NCI-H2227 treated with DMSO at 0.1 percent for 48 hours (cell line): Measurements from ENCODE around the gene KRTAP10-5.
"Not testable (repeated sequence)": the region's sequence is repeated elsewhere in the genome, so short reads cannot be mapped to it uniquely, and the experiment has no call there.

Experiments
- DNase-seq: peaks from one replicate; lab custom pipeline; 2025; lab: John Stamatoyannopoulos, UW

Gene KRTAP10-5

DNA sequence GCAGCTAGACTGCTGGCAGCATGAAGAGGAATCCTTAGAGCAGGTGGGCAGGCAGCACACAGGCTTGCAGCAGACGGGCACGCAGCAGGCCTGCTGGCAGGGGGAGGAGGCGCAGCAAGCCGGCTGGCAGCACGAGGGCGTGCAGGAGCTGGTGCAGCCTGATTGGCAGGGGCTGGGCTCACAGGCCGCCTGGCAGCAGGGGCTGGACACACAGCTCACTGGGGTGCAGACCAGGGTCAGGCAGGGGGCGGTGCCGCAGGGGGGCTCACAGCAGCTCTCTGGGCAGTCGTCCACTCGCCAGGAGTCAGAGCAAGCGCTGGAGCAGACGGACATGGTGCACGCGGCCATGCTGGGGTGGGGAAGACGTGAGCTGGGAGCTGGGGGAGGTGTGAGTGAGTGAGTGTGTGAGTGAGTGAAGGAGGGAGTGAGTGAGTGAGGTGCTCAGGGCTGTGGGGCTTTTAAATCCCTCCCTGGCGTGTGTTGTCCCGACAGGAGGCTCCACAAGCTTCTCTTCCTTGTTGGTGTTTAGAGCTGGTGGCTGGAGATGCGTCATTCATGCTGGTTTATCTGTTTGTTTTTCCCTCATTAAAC, at the start of gene KRTAP10-5:
KRTAP10-5 (minus strand) TSS at position 374 of the 591 bp plus-strand sequence; CDS start at position 348, 26 bp downstream.
- DNase-seq, result peak; percentile 21

DNA sequence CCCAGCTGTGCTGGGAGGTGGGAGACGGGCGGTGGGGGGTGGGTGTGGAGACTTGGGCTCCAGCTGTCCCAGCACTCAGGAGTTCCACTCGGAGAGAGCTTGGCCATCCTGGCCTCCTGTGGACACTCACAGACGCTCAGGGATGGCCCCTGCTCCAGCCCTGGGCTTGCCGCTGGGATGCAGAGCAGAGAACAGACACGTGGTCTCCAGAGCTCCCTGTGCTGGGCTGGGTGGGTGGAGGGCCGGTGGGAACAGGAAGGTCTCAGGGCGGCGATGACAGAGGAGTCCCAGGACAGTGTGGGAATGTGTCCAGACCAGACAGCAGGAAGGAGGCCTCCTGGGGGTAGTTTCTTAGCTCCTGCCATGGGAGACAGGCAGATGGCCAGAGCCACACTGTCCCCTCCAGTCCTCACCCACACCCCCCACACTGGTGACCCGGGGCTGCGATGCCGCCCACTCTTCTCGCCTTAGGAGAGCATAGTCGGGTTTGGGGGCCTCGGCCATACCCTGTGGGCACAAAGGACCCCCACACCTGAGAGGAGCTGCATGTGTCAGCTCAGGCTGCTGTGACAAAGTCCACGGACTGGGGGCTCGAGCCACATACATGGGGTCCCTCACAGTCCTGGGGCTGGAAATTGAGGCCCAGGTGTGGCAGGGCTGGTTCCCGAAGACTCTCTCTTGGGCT, 48.4 kb upstream of the KRTAP10-5 start:
- DNase-seq, result no peak

DNA sequence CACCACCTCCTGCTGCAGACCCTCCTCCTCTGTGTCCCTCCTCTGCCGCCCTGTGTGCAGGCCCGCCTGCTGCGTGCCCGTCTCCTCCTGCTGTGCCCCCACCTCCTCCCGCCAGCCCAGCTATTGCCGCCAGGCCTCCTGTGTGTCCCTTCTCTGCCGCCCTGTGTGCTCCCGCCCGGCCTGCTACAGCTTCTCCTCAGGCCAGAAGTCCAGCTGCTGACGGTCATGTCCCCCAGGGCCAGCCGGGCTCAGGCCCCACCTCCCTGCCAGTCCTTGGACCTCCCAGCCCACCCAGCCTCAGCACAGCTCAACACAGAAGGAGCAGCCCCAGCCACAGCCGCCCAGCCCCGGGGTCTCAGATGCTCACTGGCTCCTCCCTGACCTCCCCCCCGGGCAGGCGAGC, 47.4 kb upstream of the KRTAP10-5 start:
- DNase-seq, result not testable (repeated sequence)

DNA sequence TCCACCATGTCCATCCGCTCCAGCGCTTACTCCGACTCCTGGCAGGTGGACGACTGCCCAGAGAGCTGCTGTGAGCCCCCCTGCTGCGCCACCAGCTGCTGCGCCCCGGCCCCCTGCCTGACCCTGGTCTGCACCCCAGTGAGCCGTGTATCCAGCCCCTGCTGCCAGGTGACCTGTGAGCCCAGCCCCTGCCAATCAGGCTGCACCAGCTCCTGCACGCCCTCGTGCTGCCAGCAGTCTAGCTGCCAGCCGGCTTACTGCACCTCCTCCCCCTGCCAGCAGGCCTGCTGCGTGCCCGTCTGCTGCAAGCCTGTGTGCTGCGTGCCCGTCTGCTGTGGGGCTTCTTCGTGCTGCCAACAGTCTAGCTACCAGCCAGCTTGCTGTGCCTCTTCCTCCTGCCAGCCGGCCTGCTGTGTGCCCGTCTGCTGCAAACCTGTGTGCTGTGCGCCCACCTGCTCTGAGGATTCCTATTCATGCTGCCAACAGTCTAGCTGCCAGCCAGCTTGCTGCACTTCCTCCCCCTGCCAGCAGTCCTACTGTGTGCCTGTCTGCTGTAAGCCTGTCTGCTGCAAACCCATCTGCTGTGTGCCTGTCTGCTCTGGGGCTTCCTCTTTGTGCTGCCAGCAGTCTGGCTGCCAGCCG, 46.9 kb upstream of the KRTAP10-5 start:
- DNase-seq, result not testable (repeated sequence)

DNA sequence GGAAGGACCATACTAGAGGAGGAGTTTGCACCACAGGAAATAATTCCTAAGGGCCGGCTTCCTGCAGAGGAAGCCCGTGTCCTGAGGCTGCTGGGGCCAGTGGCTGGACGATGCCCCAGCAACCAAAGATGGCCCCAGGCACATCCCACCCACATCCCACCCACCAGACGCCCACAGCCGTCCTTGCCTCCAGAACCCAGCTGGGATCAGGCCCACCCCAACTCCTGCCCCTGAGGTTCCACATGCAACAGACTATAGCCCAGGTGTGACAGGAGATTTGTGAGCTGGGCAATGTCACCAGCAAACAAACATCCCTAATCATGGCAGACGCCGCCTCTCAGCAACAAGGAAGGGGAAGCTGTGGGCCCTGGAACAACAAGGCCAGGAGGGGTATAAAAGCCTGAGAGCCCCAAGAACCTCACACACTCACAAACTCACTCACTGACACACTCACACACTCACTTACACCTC, 46.3 kb upstream of the KRTAP10-5 start, which contains the start of gene KRTAP10-9:
KRTAP10-9 (plus strand) TSS at position 421 of the 471 bp plus-strand sequence. CDS start 79 bp downstream, outside the sequence.
- no peak for DNase-seq

DNA sequence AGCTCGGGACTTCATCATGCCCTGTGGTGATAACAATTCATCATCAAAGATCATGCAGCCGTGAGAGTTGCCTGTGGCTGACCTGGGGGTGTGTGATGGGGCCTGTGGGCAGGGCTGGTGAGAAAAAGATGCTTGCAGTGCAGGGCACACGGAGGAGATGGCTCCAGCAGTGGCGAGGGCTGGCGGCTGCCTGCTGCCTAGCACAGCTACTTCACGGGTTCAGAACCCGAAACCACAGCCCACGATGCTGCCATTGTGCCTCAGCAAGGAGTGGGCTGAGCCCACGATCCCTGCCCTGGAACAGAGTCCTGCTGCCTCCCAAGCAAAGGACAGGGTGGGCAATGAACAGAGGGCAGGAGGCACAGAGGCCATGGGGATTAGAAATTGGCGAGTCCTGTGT, 45.9 kb upstream of the KRTAP10-5 start:
- DNase-seq, result no peak

- DNase-seq, result no peak
Observed at GRCh38 chr21:44625756-44626155, 45.4 kb upstream of the KRTAP10-5 start.

- no peak for DNase-seq
Observed at GRCh38 chr21:44623575-44623974, 43.2 kb upstream of the KRTAP10-5 start.

DNA sequence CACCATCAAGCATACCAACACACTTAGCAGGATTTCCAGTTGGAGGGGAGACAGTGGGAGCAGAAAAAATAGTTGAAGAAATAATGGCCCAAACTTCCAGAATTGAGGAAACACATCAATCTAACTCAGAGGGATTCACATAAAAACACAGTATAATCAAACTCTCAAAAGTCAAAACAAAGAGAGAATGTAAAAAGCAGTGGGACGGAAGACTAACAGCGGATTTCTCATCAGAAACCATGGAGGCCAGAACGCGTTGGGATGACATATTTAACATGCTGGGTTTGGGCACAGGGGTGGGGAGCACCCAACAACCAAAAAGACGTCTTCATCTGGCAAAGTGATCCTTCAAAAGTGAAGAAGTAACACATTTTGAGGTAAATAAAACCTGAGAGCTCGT, 39.5 kb upstream of the KRTAP10-5 start:
- no peak for DNase-seq

DNA sequence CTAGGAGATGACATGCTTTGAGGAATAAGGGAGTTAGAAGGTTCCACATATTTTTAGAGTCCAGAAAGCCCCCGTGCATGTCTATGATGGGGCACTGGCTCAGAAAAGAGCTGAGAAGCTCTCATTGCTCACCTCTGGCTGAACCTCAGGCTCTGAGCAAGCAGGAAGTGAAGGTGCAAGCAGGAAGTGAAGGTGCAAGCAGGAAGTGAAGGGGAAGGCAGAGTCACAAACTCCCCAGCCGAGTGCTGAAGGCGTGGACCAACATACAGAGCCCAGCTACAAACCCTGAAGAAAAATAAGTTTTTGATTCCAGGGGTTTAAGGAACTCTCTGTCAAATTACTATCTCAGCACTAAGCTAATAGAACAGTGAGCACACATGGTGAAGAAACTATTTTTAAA, 38.5 kb upstream of the KRTAP10-5 start:
- no peak for DNase-seq

DNA sequence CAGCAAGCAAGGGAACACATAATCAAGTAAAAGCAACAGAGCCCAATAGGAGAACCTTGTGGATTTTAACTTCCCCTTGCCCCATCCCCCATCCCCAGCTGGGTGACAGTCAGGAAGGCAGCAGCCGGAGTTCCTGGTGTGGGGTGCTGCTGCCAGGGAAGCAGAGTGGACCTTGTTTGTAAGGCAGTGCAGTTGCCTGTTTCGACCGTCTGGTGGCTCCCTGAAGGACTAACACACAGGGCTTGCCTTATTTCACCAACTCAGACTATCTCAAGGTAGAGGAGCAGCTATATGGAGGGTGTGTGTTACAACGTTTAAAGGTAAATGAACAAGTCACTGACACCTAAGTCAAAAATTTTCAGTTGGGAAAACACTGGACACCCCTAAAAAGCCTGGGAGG, 38.1 kb upstream of the KRTAP10-5 start:
- DNase-seq, result no peak

GRCh38 chr21:44617071-44617501, 36.7 kb upstream of the KRTAP10-5 start:
- no peak for DNase-seq

DNA sequence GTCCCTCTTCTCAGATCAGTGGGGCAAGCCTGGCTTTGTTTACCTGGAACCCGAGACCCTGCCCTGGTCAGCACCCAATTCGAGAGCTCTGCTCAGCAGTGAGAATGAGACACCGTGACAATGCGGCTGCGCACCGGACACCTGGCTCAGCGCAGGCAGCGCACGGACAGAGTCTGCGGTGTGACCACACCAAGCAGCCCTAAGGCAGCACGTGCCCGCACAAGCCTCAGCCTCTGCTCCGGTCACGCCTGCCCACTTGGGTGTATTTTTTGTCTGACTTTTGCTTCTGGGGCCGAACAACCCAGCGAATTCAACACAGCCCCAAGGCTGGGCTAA, 36.2 kb upstream of the KRTAP10-5 start:
- DNase-seq, result no peak

DNA sequence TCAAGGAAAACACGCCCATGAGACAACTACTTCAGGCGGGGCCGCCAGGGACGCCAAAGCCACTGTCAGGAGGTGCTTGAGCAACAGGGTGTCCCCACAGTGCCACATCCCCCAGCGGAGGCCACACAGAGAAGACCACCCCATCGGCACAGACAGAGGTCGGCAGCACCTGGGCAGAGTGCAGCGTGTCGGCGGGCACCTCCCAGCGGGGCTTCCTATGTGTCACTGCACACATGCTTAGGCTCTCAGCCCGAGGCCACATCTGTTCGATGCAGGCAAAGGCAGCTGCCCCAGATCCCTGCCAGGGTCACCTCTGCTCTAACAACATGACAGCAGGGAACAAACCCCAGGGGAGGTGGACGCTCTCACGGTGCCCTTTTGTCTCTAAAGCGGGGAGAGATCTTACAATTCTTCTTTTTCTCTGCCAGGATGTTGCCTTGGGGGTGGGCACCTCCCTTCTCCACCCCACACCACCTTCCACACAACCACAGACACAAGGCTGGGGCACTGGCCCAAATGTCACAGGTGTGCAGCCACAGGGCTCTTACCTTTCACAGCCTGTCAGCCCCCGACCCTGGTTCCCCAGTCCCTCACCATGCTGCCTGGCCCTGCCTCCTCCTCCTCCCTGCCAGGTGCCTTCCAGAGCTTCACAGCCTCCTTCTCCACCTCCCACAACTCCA, 35.6 kb upstream of the KRTAP10-5 start:
- no peak for DNase-seq

DNA sequence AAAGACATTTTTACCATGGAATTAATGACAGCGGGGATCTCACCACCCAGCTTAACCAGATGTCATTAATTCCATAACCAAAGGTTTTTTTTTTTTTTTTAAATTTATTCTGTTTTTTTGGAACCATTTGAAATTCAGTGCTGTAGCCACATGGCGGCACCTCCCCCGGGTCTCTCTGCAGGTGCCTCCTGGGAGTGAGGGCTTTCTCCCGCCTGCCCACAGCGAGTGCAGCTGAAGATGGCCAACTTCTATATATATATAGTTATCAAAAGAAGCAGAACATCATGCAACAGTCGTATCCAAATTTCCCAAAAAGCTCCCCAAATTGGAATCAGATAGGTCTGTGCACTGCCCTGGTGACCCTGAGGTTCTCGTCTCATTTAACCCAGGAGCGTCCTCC, 35.1 kb upstream of the KRTAP10-5 start:
- DNase-seq, result no peak

DNA sequence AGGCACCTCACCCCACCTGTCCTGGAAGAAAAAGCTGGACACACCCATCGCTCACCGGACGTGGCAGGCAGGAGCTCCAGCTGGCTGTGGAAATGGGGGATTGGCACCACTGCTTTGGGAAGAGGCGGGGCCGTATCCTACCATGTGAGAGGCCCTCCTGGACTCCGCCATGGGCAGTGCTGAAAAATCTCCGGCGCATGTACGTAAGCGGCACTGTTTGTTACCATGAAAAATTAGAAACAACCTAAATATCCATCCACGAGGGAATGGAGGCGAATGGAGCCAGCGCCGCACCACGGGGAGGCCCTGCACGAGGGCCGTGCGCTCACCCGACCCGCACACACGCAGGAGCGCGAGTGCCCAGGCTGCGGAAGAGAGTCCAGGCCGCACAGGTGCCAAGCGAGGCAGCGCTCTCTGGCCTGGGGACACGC, 34.6 kb upstream of the KRTAP10-5 start:
- no peak for DNase-seq

DNA sequence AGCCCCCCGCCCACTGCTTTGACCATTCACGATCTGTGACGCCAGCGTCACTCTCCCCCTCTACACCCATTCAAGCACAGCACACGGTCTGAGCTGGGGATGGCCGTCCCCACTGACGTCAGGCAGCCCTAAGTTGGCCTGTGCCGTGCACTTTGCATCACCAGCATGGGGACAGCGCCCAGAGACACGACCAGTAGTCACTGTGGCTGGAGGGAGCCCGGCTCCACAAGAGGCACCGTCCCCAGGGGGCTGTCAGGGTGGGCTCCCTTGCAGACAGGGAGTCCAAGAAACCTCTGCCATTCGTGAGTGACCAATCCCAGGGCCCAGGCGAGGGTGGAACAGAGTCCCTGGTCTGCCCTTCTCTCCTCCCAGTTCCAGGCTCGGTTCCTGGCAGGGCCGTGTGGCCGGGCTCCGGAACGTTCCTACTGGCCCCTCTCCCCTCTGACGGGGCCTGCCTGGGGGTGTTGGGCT, 33.8 kb upstream of the KRTAP10-5 start:
- DNase-seq, result no peak

DNA sequence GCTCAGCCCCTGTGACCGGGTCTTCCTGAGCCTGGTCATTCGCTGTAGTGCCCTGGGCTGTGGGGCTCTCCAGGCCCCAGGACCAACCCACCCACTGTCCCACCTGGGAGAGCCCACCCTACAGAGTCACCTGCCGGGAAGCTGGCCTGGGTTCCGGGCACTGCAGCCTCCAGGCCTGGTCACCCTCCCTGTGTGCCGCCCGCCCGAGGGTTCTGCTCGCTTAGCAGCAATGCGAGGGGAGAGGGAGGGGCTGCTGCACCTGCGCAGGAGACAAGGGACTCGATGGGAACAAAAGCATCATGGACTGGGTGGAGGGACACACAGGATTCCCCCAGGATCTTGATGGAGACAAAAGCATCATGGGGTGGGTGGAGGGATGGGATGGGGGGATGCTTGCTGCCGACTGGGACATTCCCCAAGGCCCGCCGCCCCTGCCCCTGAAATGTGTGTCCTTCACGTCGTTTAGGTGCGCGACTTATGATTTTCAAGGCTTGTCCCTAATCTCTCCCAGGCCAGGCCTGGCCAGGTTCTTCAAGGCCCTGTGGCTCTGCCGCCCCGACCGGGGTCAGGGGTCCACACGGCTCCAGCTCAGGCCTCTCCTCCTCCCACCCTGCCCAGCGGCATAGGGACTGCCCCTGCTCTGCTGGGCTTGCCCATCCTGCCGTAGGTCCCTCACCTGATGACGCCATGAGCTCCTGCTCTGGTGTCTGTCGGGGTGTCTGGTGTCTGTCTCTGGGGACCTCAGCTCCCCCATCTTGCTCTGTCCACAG, 33.2 kb upstream of the KRTAP10-5 start:
- no peak for DNase-seq

DNA sequence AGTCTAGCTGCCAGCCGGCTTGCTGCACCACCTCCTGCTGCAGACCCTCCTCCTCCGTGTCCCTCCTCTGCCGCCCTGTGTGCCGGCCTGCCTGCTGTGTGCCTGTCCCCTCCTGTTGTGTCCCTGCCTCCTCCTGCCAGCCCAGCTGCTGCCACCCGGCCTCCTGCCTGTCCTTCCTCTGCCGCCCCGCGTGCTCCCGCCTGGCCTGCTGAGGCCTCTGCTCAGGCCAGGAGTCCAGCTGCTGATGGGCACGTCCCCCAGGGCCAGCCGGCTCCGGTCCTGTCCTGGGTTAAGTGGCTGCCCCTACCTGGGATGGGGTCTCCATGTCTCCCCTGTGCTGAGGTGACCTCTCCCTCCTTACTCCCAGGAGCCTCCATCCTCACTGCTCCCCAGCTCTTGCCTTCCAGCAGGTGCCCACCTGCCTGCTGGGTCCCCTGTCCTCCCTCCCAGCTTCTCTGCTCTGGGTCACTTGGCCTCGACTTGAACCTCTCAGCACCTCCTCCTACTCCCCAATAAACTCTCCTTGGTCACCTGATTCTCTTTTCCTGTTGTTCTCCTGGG, 32.3 kb upstream of the KRTAP10-5 start:
- no peak for DNase-seq

DNA sequence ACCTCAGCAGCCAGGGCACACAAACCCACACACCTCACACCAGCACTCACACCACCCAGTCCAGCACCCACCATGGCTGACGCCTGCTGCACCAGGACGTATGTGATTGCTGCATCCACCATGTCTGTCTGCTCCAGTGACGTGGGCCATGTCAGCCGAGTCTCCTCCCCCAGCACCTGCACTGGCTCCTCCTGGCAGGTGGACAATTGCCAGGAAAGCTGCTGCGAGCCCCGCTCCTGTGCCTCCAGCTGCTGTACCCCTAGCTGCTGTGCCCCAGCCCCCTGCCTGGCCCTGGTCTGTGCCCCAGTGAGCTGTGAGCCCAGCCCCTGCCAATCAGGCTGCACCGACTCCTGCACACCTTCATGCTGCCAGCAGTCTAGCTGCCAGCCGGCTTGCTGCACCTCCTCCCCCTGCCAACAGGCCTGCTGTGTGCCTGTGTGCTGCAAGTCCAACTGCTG, 31.7 kb upstream of the KRTAP10-5 start, which contains the start of gene KRTAP10-8:
KRTAP10-8 (plus strand) TSS at position 51 of the 458 bp plus-strand sequence; CDS start at position 73, 22 bp downstream.
- no peak for DNase-seq

DNA sequence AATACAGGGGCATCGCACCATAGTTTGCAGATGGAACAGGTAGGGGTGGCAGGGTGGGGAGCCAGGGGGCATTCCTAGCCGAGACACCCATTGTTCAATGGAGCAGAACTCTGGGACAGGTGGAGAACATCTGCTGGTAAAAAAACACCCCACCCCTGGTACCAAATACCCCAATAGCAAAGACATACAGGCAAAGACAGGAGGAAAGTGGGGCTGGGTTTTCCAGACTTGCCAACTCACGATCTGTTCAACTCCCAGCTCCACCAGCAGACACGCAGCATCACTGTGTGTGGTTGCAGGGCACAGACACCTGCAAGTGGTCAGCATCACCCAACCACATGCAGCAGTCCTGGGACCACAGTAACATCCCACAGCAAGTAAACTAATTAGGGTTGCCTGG, 31.1 kb upstream of the KRTAP10-5 start:
- DNase-seq, result no peak
